ENCODE data around the gene TPP2.

The TPP2 gene

DNA sequence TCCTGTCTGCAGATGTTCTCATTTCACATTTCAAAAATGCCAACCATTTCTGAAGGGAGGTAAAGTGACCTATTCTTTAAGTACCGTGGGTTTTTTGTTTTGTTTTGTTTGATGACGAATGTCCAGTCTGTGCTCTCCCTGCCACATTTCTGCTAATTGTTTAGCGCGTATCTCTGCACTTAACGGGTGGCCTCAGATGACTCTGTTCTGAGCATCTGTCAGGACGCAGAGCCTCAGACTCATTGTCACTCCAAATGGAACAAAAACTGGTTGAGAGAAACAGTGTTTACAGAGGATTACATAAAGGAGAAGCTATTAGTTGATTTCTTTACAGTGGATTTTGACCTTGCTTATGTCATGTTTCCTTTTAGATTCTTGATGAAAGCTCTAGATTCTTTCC, 23.7 kb downstream of the TPP2 start:
- Histone ChIP-seq H3K79me2 (ENCODE audit: insufficient read depth, low read length) (no peaks in the 10 kb centered on the region), H3K9ac (ENCODE audit: low read length) (no peak overlapping the region), H2AFZ (ENCODE audit: low read depth, low read length, severe bottlenecking) (no peak overlapping the region), H3K9me3 (ENCODE audit: insufficient read depth, low read length) (no peaks in the 10 kb centered on the region), H3K9me2 (replicated peaks; ENCODE audit: insufficient read depth, low read length) (no peaks in the 10 kb centered on the region), H3K4me3 (ENCODE audit: insufficient read depth, low read length, poor library complexity, severe bottlenecking) (no peak overlapping the region), H4K20me1 (ENCODE audit: low read depth, low read length) (no peaks in the 10 kb centered on the region), H3F3A (ENCODE audit: insufficient read depth) (peaks cover 6% of the 10 kb centered on the region; the same call in 1 of the 2 replicates), H3K4me2 (ENCODE audit: low read depth, low read length, poor library complexity, severe bottlenecking) (no peak overlapping the region), H3K36me3 (ENCODE audit: low read length) (peaks cover 45% of the 10 kb centered on the region), H3K27me3 (ENCODE audit: low read length) (no peaks in the 10 kb centered on the region), H3K27ac (ENCODE audit: low read depth, low read length) (no peak overlapping the region)
- TF ChIP-seq, protein P1, sequence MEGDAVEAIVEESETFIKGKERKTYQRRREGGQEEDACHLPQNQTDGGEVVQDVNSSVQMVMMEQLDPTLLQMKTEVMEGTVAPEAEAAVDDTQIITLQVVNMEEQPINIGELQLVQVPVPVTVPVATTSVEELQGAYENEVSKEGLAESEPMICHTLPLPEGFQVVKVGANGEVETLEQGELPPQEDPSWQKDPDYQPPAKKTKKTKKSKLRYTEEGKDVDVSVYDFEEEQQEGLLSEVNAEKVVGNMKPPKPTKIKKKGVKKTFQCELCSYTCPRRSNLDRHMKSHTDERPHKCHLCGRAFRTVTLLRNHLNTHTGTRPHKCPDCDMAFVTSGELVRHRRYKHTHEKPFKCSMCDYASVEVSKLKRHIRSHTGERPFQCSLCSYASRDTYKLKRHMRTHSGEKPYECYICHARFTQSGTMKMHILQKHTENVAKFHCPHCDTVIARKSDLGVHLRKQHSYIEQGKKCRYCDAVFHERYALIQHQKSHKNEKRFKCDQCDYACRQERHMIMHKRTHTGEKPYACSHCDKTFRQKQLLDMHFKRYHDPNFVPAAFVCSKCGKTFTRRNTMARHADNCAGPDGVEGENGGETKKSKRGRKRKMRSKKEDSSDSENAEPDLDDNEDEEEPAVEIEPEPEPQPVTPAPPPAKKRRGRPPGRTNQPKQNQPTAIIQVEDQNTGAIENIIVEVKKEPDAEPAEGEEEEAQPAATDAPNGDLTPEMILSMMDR (IDR thresholded peaks at IDR 0.05; ENCODE audit: insufficient read depth, low read length, poor library complexity, severe bottlenecking), result no peak

DNA sequence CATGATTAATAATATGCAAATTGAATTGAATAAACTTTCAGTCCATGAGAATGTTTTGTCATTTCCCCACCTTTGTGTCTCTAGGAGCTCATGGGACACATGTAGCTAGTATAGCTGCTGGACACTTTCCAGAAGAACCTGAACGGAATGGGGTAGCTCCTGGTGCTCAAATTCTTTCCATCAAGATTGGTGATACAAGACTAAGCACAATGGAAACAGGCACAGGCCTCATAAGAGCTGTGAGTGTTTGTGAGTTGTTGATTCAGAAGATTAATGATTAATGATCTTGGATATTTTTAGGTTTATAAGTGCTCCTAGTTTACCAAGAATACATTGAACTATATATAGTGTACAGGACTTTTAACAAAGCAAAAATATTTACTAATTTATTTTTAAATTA, 30.1 kb downstream of the TPP2 start:
- Histone ChIP-seq H3K36me3 (ENCODE audit: low read length) (peaks cover 48% of the 10 kb centered on the region), H3K27me3 (ENCODE audit: low read length) (no peaks in the 10 kb centered on the region), H3K9ac (ENCODE audit: low read length) (no peak overlapping the region), H3K9me2 (replicated peaks; ENCODE audit: insufficient read depth, low read length) (no peaks in the 10 kb centered on the region), H3K4me2 (ENCODE audit: low read depth, low read length, poor library complexity, severe bottlenecking) (no peak overlapping the region), H3K4me3 (ENCODE audit: insufficient read depth, low read length, poor library complexity, severe bottlenecking) (no peak overlapping the region), H3F3A (ENCODE audit: insufficient read depth) (no peaks in the 10 kb centered on the region), H3K27ac (ENCODE audit: low read depth, low read length) (no peak overlapping the region), H4K20me1 (ENCODE audit: low read depth, low read length) (no peaks in the 10 kb centered on the region), H3K9me3 (ENCODE audit: insufficient read depth, low read length) (no peaks in the 10 kb centered on the region), H3K79me2 (ENCODE audit: insufficient read depth, low read length) (no peaks in the 10 kb centered on the region), H2AFZ (ENCODE audit: low read depth, low read length, severe bottlenecking) (no peak overlapping the region)
- TF ChIP-seq EZH2phosphoT487 (conservative IDR thresholded peaks at IDR 0.05; ENCODE audit: low read length), result no peak
- TF ChIP-seq, protein P1 (IDR thresholded peaks at IDR 0.05; ENCODE audit: insufficient read depth, low read length, poor library complexity, severe bottlenecking), result no peak

DNA sequence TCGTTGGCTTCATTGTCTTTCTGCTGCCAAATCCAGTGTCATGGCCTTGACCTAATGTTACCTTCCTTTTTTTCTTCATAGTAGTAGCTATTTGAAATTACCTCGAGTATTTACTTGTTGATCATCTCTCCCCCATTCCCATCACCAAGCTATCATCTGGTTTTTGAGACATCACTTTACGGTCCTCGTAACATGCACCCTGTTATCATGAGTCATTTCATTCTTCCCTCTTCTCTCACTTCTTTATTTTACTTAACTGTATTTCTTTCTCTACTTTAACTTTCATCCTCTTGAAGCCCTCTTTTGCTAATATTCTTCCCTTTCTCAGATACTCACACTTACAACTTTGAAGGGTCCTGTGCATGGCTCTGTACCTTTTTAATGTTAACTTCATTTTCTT, 31.8 kb downstream of the TPP2 start:
- no peaks in the 10 kb centered on the region for H3K27me3 ChIP-seq (ENCODE audit: low read length)
- no peak overlapping the region for H3K4me2 ChIP-seq (ENCODE audit: low read depth, low read length, poor library complexity, severe bottlenecking)
- H3F3A ChIP-seq (ENCODE audit: insufficient read depth), result no peaks in the 10 kb centered on the region
- no peak overlapping the region for H2AFZ ChIP-seq (ENCODE audit: low read depth, low read length, severe bottlenecking)
- no peak for TF ChIP-seq EZH2phosphoT487 (conservative IDR thresholded peaks at IDR 0.05; ENCODE audit: low read length)
- TF ChIP-seq, protein P1 (IDR thresholded peaks at IDR 0.05; ENCODE audit: insufficient read depth, low read length, poor library complexity, severe bottlenecking), result no peak
- no peaks in the 10 kb centered on the region for H4K20me1 ChIP-seq (ENCODE audit: low read depth, low read length)
- H3K9me2 ChIP-seq (replicated peaks; ENCODE audit: insufficient read depth, low read length), result no peaks in the 10 kb centered on the region
- no peak overlapping the region for H3K9ac ChIP-seq (ENCODE audit: low read length)
- H3K36me3 ChIP-seq (ENCODE audit: low read length), result peaks cover 47% of the 10 kb centered on the region
- H3K79me2 ChIP-seq (ENCODE audit: insufficient read depth, low read length), result no peaks in the 10 kb centered on the region
- no peak overlapping the region for H3K27ac ChIP-seq (ENCODE audit: low read depth, low read length)
- no peak overlapping the region for H3K4me3 ChIP-seq (ENCODE audit: insufficient read depth, low read length, poor library complexity, severe bottlenecking)
- H3K9me3 ChIP-seq (ENCODE audit: insufficient read depth, low read length), result no peaks in the 10 kb centered on the region

Data from SU-DHL-6 (cell line).